K562 (cell line): Measurements from ENCODE around the gene NOL4L. TPM values are rescaled to one million over a fixed set of nuclear protein-coding genes. Genes with fewer than 3 reads are reported as not detected.
A peak's percentile ranks its signal among the peaks of the same experiment; 100 is the strongest.

Experiments
- ATAC-seq: fragments of 200-7000 bp; cut with Tn5 transposase; 3 replicates; pipeline ENCODE4 v1.9.1; 2020; ENCODE audit warnings: moderate library complexity
- BruUV-seq: library from RNA; stranded (reverse); fragments of 400-500 nt; replicated peaks from 2 replicates; lab custom pipeline; 2021; lab: Mats Ljungman, UMichigan
- CTCF ChIA-PET: fragments of 300-600 bp; formaldehyde crosslinking; extraction: SDS; loops from one replicate; lab custom pipeline; 2021; ENCODE audit warnings: low intra/inter-chr PET ratio; lab: Yijun Ruan, JAX
- POLR2A ChIA-PET: fragments of 300-600, 350-650 bp; sonication (Branson Sonifier 250); formaldehyde crosslinking; extraction: SDS; loops from one replicate; lab custom pipeline; 2021; ENCODE audit warnings: antibody characterized with exemption, inconsistent platforms; lab: Yijun Ruan, JAX
- DNase-seq, 4 experiments: peaks; one replicate each; pipeline versions ENCODE4 v3.0.0 to v3.0.0-alpha.2; 2011 to 2018; ENCODE audit warnings: low spot score in 3 of 4, mixed read lengths in 3 of 4; ENCODE audit errors: extremely low read depth in 1 of 4
- FAIRE-seq: peaks from 2 replicates; lab custom pipeline; 2011; peaks lifted over from hg19 to GRCh38; lab: Jason Lieb, UNC
- H2AFZ ChIP-seq: 2 replicates; pipeline ENCODE4 v1.6.0; 2011; ENCODE audit warnings: low read depth, low read length, control low read depth, inconsistent platforms
- H3K27ac ChIP-seq: fragments of 200-600 bp; 3 replicates; pipeline ENCODE4 v1.8.0; 2011; ENCODE audit warnings: low read depth, mild to moderate bottlenecking, control low read depth, inconsistent platforms, low read length, moderate library complexity, mixed read lengths; ENCODE audit errors: extremely low read depth
- H3K27me3 ChIP-seq, 2 experiments: fragments of 300-600 bp in 1 of 2; 2 replicates in 1 of 2; 3 replicates in 1 of 2; pipeline versions ENCODE4 v1.6.0 to v1.8.0; 2011; ENCODE audit warnings: inconsistent platforms in 2 of 2, low read length in 2 of 2, mild to moderate bottlenecking in 1 of 2, mixed read lengths in 1 of 2, moderate library complexity in 1 of 2; ENCODE audit not compliant: control insufficient read depth in 2 of 2, insufficient read depth in 2 of 2
- H3K36me3 ChIP-seq: fragments of 300-600 bp; 3 replicates; pipeline ENCODE4 v1.8.0; 2011; ENCODE audit warnings: mild to moderate bottlenecking, low read length, inconsistent platforms; ENCODE audit not compliant: control insufficient read depth, insufficient read depth
- H3K4me1 ChIP-seq, 2 experiments: fragments of 200-600 bp in 1 of 2; replicated peaks in 1 of 2; 2 replicates in 1 of 2; 3 replicates in 1 of 2; pipeline versions ENCODE4 v1.5.1 to v1.8.0; 2011; ENCODE audit warnings: inconsistent platforms in 2 of 2, low read length in 2 of 2, mild to moderate bottlenecking in 1 of 2, mixed read lengths in 1 of 2, moderate library complexity in 1 of 2; ENCODE audit not compliant: control insufficient read depth in 2 of 2, insufficient read depth in 2 of 2
- H3K4me2 ChIP-seq: 2 replicates; pipeline ENCODE4 v1.6.1; 2011; ENCODE audit warnings: low read length, control low read depth, inconsistent platforms, mixed read lengths; ENCODE audit not compliant: insufficient read depth
- H3K4me3 ChIP-seq: fragments of 200-600 bp; sonication (generic), shearing (Covaris generic); 2 replicates; pipeline ENCODE4 v1.5.1; 2016; ENCODE audit warnings: control low read depth, inconsistent platforms
- H3K79me2 ChIP-seq: fragments of 200-600 bp; 3 replicates; pipeline ENCODE4 v1.8.0; 2011; ENCODE audit warnings: low read length, inconsistent platforms; ENCODE audit not compliant: control insufficient read depth, insufficient read depth
- H3K9ac ChIP-seq, 2 experiments: 2 replicates each; pipeline versions ENCODE4 v1.6.0 to v1.6.1; 2011; ENCODE audit warnings: low read depth in 2 of 2, low read length in 2 of 2, control low read depth in 1 of 2, inconsistent platforms in 1 of 2, mild to moderate bottlenecking in 1 of 2, mixed read lengths in 1 of 2; ENCODE audit not compliant: insufficient read depth in 1 of 2
- H3K9me1 ChIP-seq: one replicate; pipeline ENCODE4 v1.6.0; 2011; ENCODE audit warnings: inconsistent platforms, mild to moderate bottlenecking, low read length, moderate library complexity; ENCODE audit not compliant: control insufficient read depth, insufficient read depth
- H3K9me3 ChIP-seq: replicated peaks from 2 replicates; pipeline ENCODE4 v1.5.1; 2011; ENCODE audit warnings: low read depth, low read length, inconsistent platforms; ENCODE audit not compliant: control insufficient read depth, insufficient read depth
- H4K20me1 ChIP-seq: replicated peaks from 2 replicates; pipeline ENCODE4 v1.6.1; 2011; ENCODE audit warnings: low read length, inconsistent platforms, mixed read lengths; ENCODE audit not compliant: control insufficient read depth, insufficient read depth
- ARID3B ChIP-seq: fragments of 250-450 bp; sonication (Bioruptor Pico); IDR thresholded peaks from 2 replicates; pipeline ENCODE4 v1.4.0; 2020; ENCODE audit warnings: borderline replicate concordance
- BRD4 ChIP-seq: fragments of 200-600 bp; sonication (generic); IDR thresholded peaks from 2 replicates; pipeline ENCODE4 v1.6.1; 2017; ENCODE audit warnings: inconsistent platforms
- CBX5 ChIP-seq: IDR thresholded peaks from 2 replicates; pipeline ENCODE4 v1.6.1; 2014; ENCODE audit warnings: low read depth, borderline replicate concordance
- EP300 ChIP-seq: IDR thresholded peaks from 2 replicates; pipeline ENCODE4 v1.6.1; 2012; ENCODE audit warnings: low read length, improper control_type of control experiment
- JUNB ChIP-seq: fragments of 450-650 bp; formaldehyde crosslinking; conservative IDR thresholded peaks from 2 replicates; pipeline ENCODE4 v1.4.0; 2020; ENCODE audit warnings: mild to moderate bottlenecking
- NFATC3 ChIP-seq: fragments of 450-650 bp; IDR thresholded peaks from 2 replicates; pipeline ENCODE4 v1.6.1; 2017; ENCODE audit warnings: mild to moderate bottlenecking
- RB1 ChIP-seq: fragments of 450-650 bp; IDR thresholded peaks from 2 replicates; pipeline ENCODE4 v1.6.1; 2017; ENCODE audit warnings: low read depth, mild to moderate bottlenecking
- SMAD3 ChIP-seq: fragments of 450-650 bp; formaldehyde crosslinking; conservative IDR thresholded peaks from 2 replicates; pipeline ENCODE4 v1.4.0; 2020; ENCODE audit warnings: mild to moderate bottlenecking
- SMARCA4 ChIP-seq: fragments of 450-650 bp; IDR thresholded peaks from 2 replicates; pipeline ENCODE4 v1.6.1; 2016
- SREBF2 ChIP-seq: sonication (generic); formaldehyde crosslinking; IDR thresholded peaks from 2 replicates; pipeline ENCODE4 v1.4.0; 2020; ENCODE audit warnings: mild to moderate bottlenecking, missing genetic modification reagents
- ZBTB2 ChIP-seq: fragments of 450-650 bp; IDR thresholded peaks from 2 replicates; pipeline ENCODE4 v1.6.1; 2016; ENCODE audit warnings: antibody characterized with exemption
- ZNF174 ChIP-seq: fragments of 250-450 bp; sonication (Bioruptor Pico); IDR thresholded peaks from 2 replicates; pipeline ENCODE4 v1.4.0; 2020; ENCODE audit warnings: mild to moderate bottlenecking
- ZNF408 ChIP-seq: fragments of 250-450 bp; sonication (Bioruptor Pico); IDR thresholded peaks from 2 replicates; pipeline ENCODE4 v1.4.0; 2020; ENCODE audit warnings: low read depth, mild to moderate bottlenecking, moderate library complexity
- WGBS: fragments of 100-300 bp; shearing (Covaris generic); methylation state at CpG from one replicate; pipeline ENCODE4 v1.1.6; 2016; ENCODE audit warnings: low coverage, mixed read lengths; ENCODE audit not compliant: insufficient coverage; ENCODE audit errors: missing lambda C conversion rate; 5-methylcytosine and 5-hydroxymethylcytosine counted together
- in situ Hi-C: fragments of 300-500 bp; cut with MboI; formaldehyde crosslinking; loops from 4 replicates; pipeline ENCODE4 v1.15.0; 2018; ENCODE audit warnings: inconsistent platforms, mixed read lengths
- intact Hi-C: fragments of 100-400 bp; cut with micrococcal nuclease; formaldehyde crosslinking; loops from 2 replicates; pipeline ENCODE4 v1.14.2; 2022
- polyA plus RNA-seq, 8 experiments: library from polyadenylated mRNA; depleted of rRNA in 4 of 8; stranded (reverse) in 5 of 8; unstranded in 3 of 8; fragments of >200 nt; fragmentation: Nextera tagmentation in 2 of 8; fragmentation: Illumina TruSeq in 1 of 8; extraction: Ambion mirVana in 2 of 8; extraction: Trizol in 1 of 8; gene quantifications; 2 replicates each; pipeline versions ENCODE4 v1.2.1 to v1.2.3, GENCODE V29; 2011 to 2014; ENCODE audit warnings: inconsistent platforms in 1 of 8, missing spikeins in 1 of 8
- total RNA-seq, 7 experiments: library from RNA; depleted of rRNA in 6 of 7; stranded (reverse); fragments of >200 nt in 6 of 7; fragmentation: Illumina TruSeq in 2 of 7; extraction: Trizol in 2 of 7; gene quantifications; 2 replicates each; pipeline versions ENCODE4 v1.2.1 to v1.2.3, GENCODE V29; 2011 to 2021; ENCODE audit warnings: low replicate concordance in 1 of 7
- TF ChIP-seq, protein P1 (sequence below): fragments of 450-650 bp; IDR thresholded peaks from 2 replicates; pipeline ENCODE4 v1.6.1; 2017; ENCODE audit warnings: antibody characterized with exemption
- TF ChIP-seq, protein P2 (sequence below): sonication (generic); formaldehyde crosslinking; IDR thresholded peaks from 2 replicates; pipeline ENCODE4 v1.8.0; 2022; ENCODE audit warnings: mild to moderate bottlenecking, missing genetic modification reagents, borderline replicate concordance

NOL4L gene
- total and polyA plus RNA-seq, 9 of the 15 experiments (the other 6 are each of a cell fraction or from before 2014, with no cell fraction given) = 5.1 to 36.2 (median 13.6) TPM

- FAIRE-seq = no peak
- intact Hi-C loops = loop anchor here (5.0 kb wide), 4 partner anchors 49 to 226 kb away; partner anchors contain the start of gene ASXL1
- TF ChIP-seq, protein P1, sequence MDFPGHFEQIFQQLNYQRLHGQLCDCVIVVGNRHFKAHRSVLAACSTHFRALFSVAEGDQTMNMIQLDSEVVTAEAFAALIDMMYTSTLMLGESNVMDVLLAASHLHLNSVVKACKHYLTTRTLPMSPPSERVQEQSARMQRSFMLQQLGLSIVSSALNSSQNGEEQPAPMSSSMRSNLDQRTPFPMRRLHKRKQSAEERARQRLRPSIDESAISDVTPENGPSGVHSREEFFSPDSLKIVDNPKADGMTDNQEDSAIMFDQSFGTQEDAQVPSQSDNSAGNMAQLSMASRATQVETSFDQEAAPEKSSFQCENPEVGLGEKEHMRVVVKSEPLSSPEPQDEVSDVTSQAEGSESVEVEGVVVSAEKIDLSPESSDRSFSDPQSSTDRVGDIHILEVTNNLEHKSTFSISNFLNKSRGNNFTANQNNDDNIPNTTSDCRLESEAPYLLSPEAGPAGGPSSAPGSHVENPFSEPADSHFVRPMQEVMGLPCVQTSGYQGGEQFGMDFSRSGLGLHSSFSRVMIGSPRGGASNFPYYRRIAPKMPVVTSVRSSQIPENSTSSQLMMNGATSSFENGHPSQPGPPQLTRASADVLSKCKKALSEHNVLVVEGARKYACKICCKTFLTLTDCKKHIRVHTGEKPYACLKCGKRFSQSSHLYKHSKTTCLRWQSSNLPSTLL = no peak
- TF ChIP-seq SMAD3 (CRISPR knock-in tag) = no peak
- TF ChIP-seq, protein P2, sequence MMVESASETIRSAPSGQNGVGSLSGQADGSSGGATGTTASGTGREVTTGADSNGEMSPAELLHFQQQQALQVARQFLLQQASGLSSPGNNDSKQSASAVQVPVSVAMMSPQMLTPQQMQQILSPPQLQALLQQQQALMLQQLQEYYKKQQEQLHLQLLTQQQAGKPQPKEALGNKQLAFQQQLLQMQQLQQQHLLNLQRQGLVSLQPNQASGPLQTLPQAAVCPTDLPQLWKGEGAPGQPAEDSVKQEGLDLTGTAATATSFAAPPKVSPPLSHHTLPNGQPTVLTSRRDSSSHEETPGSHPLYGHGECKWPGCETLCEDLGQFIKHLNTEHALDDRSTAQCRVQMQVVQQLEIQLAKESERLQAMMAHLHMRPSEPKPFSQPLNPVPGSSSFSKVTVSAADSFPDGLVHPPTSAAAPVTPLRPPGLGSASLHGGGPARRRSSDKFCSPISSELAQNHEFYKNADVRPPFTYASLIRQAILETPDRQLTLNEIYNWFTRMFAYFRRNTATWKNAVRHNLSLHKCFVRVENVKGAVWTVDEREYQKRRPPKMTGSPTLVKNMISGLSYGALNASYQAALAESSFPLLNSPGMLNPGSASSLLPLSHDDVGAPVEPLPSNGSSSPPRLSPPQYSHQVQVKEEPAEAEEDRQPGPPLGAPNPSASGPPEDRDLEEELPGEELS (CRISPR knock-in tag) = no peak
- peak; percentile 74 for TF ChIP-seq RB1
- TF ChIP-seq NFATC3 = no peak
- no peak for TF ChIP-seq ZNF174 (CRISPR knock-in tag)
- no peak for TF ChIP-seq ZNF408
- TF ChIP-seq CBX5 = no peak
- no peak for TF ChIP-seq SMARCA4
- no peak for TF ChIP-seq JUNB (CRISPR knock-in tag)
- no peak for TF ChIP-seq SREBF2 (CRISPR knock-in tag)
- no peak for TF ChIP-seq ZBTB2
- no peak for TF ChIP-seq ARID3B (CRISPR knock-in tag)
- TF ChIP-seq BRD4 = no peak
- TF ChIP-seq EP300 = no peak
These were observed 2.2 kb downstream of the NOL4L start for GRCh38 chr20:32582659-32583580.

More at GRCh38 chr20:32582659-32583580, 2.2 kb downstream of the NOL4L start:
- Histone ChIP-seq H3K4me2 (peak overlapping the region; percentile 58), H3K4me3 (peak overlapping the region; percentile 87), H3K79me2 (peaks cover 58% of the 10 kb centered on the region), H3K36me3 (no peaks in the 10 kb centered on the region; the same call in 2 of the 3 replicates), H3K9me1 (no peaks in the 10 kb centered on the region), H4K20me1 (no peaks in the 10 kb centered on the region; the same call in 1 of the 2 replicates), H3K27ac (peak overlapping the region; percentile 83), H3K4me1 (peaks cover 55 to 68% of the 10 kb centered on the region in 2 experiments), H3K9ac (peak overlapping the region; percentile 57 to 90), H3K27me3 (no peaks in the 10 kb centered on the region), H2AFZ (no peak overlapping the region; the same call in 1 of the 2 replicates), H3K9me3 (no peaks in the 10 kb centered on the region)
- ATAC-seq = peak; percentile 31
- in situ Hi-C loops = no loop called here
- ChIA-PET POLR2A (interaction anchor here (0.5 to 1.3 kb wide), 3 partner anchors 10 to 46 kb away, joined by 3 to 5 read pairs (median 4); no protein-coding TSS in a partner anchor), CTCF (no interaction called here)
- under 1% methylated on average over 26 of the region's 91 CpGs for WGBS
- DNase-seq = peak; percentile 70 to 83 (median 80)
- no TSS peak for BruUV-seq
